ENCODE measurements around the gene C1orf35. TPM values are rescaled to one million over a fixed set of nuclear protein-coding genes. Genes with fewer than 3 reads are reported as not detected.

Gene C1orf35
- 18.7 and 49.2 TPM in 2 replicates for total RNA-seq (2014; rRNA removed; shearing (Covaris generic))

- H3K27me3 ChIP-seq (replicated peaks): no peaks in the 10 kb centered on the region
- peak within 1 kb of the TSS; percentile 16; the same call in 1 of the 2 replicates for H3K27ac ChIP-seq
- H3K36me3 ChIP-seq: peaks cover 58% of the 10 kb centered on the region
- peak within 1 kb of the TSS; percentile 60 for H3K4me3 ChIP-seq
- peaks cover 21% of the 10 kb centered on the region for H3K4me1 ChIP-seq (replicated peaks)
- DNase-seq (ENCODE audit: low read depth in 1 of 2, low spot score in 2 of 2): peak; percentile 89 to 94
- H3K9me3 ChIP-seq (replicated peaks): no peaks in the 10 kb centered on the region
These were observed at the start of gene C1orf35 for GRCh38 chr1:228102791-228103620. Gene C1orf35, minus strand, starts transcription at chr1:228103325. Its CDS starts 98 bp downstream, at chr1:228103227.

GRCh38 chr1:228152918-228153258, 49.8 kb upstream of the C1orf35 start:
- Histone ChIP-seq H3K36me3 (peaks cover 28% of the 10 kb centered on the region), H3K27ac (no peak overlapping the region), H3K9me3 (replicated peaks) (no peaks in the 10 kb centered on the region), H3K27me3 (replicated peaks) (no peaks in the 10 kb centered on the region), H3K4me1 (replicated peaks) (no peaks in the 10 kb centered on the region), H3K4me3 (no peak overlapping the region)
- no peak for DNase-seq (ENCODE audit: low read depth in 1 of 2, low spot score in 2 of 2)

- no peaks in the 10 kb centered on the region for H3K9me3 ChIP-seq (replicated peaks)
- no peak overlapping the region for H3K4me3 ChIP-seq
- H3K36me3 ChIP-seq: peaks cover 33% of the 10 kb centered on the region
- DNase-seq (ENCODE audit: low read depth in 1 of 2, low spot score in 2 of 2): no peak
- H3K27me3 ChIP-seq (replicated peaks): no peaks in the 10 kb centered on the region
- no peak overlapping the region for H3K27ac ChIP-seq
- no peaks in the 10 kb centered on the region for H3K4me1 ChIP-seq (replicated peaks)
These were observed 49.2 kb upstream of the C1orf35 start for GRCh38 chr1:228152097-228152917.

GRCh38 chr1:228151180-228151925, 48.2 kb upstream of the C1orf35 start:
- Histone ChIP-seq H3K36me3 (peaks cover 43% of the 10 kb centered on the region), H3K9me3 (replicated peaks) (no peaks in the 10 kb centered on the region), H3K27ac (no peak overlapping the region), H3K4me1 (replicated peaks) (no peaks in the 10 kb centered on the region), H3K4me3 (no peak overlapping the region), H3K27me3 (replicated peaks) (no peaks in the 10 kb centered on the region)
- DNase-seq (ENCODE audit: low read depth in 1 of 2, low spot score in 2 of 2): no peak

- Histone ChIP-seq H3K4me3 (no peak overlapping the region), H3K36me3 (peaks cover 50% of the 10 kb centered on the region), H3K9me3 (replicated peaks) (no peaks in the 10 kb centered on the region), H3K27me3 (replicated peaks) (no peaks in the 10 kb centered on the region), H3K27ac (no peak overlapping the region), H3K4me1 (replicated peaks) (no peaks in the 10 kb centered on the region)
- DNase-seq (ENCODE audit: low read depth in 1 of 2, low spot score in 2 of 2): no peak
These were observed 47.5 kb upstream of the C1orf35 start for GRCh38 chr1:228150461-228151179.

- no peak overlapping the region for H3K4me3 ChIP-seq
These were observed 47.0 kb upstream of the C1orf35 start for GRCh38 chr1:228150120-228150460.

GRCh38 chr1:228149406-228150119, 46.4 kb upstream of the C1orf35 start, which contains the start of gene GJC2:
Gene GJC2, plus strand, starts transcription at chr1:228149930. Its CDS starts 7,829 bp downstream, at chr1:228157759.
- Histone ChIP-seq H3K27me3 (replicated peaks) (no peaks in the 10 kb centered on the region), H3K27ac (no peak within 1 kb of the TSS), H3K9me3 (replicated peaks) (no peaks in the 10 kb centered on the region), H3K36me3 (peaks cover 61% of the 10 kb centered on the region), H3K4me1 (replicated peaks) (no peaks in the 10 kb centered on the region), H3K4me3 (no peak within 1 kb of the TSS)
- no peak for DNase-seq (ENCODE audit: low read depth in 1 of 2, low spot score in 2 of 2)

More at GRCh38 chr1:228150120-228150460, 47.0 kb upstream of the C1orf35 start:
- no peaks in the 10 kb centered on the region for H3K9me3 ChIP-seq (replicated peaks)
- no peaks in the 10 kb centered on the region for H3K4me1 ChIP-seq (replicated peaks)
- peaks cover 56% of the 10 kb centered on the region for H3K36me3 ChIP-seq
- H3K27ac ChIP-seq: no peak overlapping the region
- no peaks in the 10 kb centered on the region for H3K27me3 ChIP-seq (replicated peaks)
- no peak for DNase-seq (ENCODE audit: low read depth in 1 of 2, low spot score in 2 of 2)

- no peaks in the 10 kb centered on the region for H3K4me1 ChIP-seq (replicated peaks)
- no peak overlapping the region for H3K27ac ChIP-seq
- no peaks in the 10 kb centered on the region for H3K9me3 ChIP-seq (replicated peaks)
- H3K27me3 ChIP-seq (replicated peaks): no peaks in the 10 kb centered on the region
- peaks cover 65% of the 10 kb centered on the region for H3K36me3 ChIP-seq
- H3K4me3 ChIP-seq: no peak overlapping the region
- DNase-seq (ENCODE audit: low read depth in 1 of 2, low spot score in 2 of 2): no peak
These were observed 45.8 kb upstream of the C1orf35 start for GRCh38 chr1:228148935-228149405.

- Histone ChIP-seq H3K4me1 (replicated peaks) (no peaks in the 10 kb centered on the region), H3K27me3 (replicated peaks) (no peaks in the 10 kb centered on the region), H3K27ac (no peak overlapping the region), H3K9me3 (replicated peaks) (no peaks in the 10 kb centered on the region), H3K4me3 (no peak overlapping the region), H3K36me3 (peaks cover 72% of the 10 kb centered on the region)
- peak in 1 of 2 experiments; percentile 44 for DNase-seq (ENCODE audit: low read depth in 1 of 2, low spot score in 2 of 2)
These were observed 45.2 kb upstream of the C1orf35 start for GRCh38 chr1:228148196-228148861.

- no peak overlapping the region for H3K4me3 ChIP-seq
- H3K36me3 ChIP-seq: peaks cover 73% of the 10 kb centered on the region
- no peaks in the 10 kb centered on the region for H3K9me3 ChIP-seq (replicated peaks)
- H3K4me1 ChIP-seq (replicated peaks): no peaks in the 10 kb centered on the region
- H3K27ac ChIP-seq: no peak overlapping the region
- no peaks in the 10 kb centered on the region for H3K27me3 ChIP-seq (replicated peaks)
- DNase-seq (ENCODE audit: low read depth in 1 of 2, low spot score in 2 of 2): no peak
These were observed 44.6 kb upstream of the C1orf35 start for GRCh38 chr1:228147768-228148167.

- no peaks in the 10 kb centered on the region for H3K27me3 ChIP-seq (replicated peaks)
- no peak overlapping the region for H3K4me3 ChIP-seq
- H3K27ac ChIP-seq: no peak overlapping the region
- DNase-seq (ENCODE audit: low read depth in 1 of 2, low spot score in 2 of 2): no peak
- peaks cover 3% of the 10 kb centered on the region for H3K4me1 ChIP-seq (replicated peaks)
- H3K36me3 ChIP-seq: peaks cover 76% of the 10 kb centered on the region
- no peaks in the 10 kb centered on the region for H3K9me3 ChIP-seq (replicated peaks)
These were observed 44.1 kb upstream of the C1orf35 start for GRCh38 chr1:228147151-228147693.
